ENCODE results near the gene MED4.

The MED4 gene

DNA sequence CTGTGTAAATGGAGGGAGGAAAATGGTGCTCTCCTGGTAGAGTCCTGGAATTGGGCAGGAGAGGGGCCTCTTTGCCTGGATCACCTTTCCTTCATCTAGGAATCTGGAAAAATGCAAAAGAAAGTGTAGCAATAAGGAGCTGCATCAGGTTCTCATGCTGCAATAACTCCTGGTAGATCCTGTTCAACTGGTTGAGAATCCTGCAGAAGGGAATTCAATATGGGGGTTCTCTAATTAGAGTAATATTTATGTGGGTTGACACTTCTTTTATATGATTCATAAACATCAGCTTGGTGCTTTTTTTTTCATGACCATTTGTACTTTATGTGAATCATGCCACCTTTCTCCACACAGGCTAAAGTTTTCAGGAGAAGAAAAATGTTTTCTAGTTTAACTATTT, 66.8 kb downstream of the MED4 start:
- no peak for DNase-seq
